Mesendoderm (in vitro differentiated cells): ENCODE measurements around the gene ZNF521.
A peak's percentile ranks its signal among the peaks of the same experiment; 100 is the strongest.

Experiments used
- DNase-seq: peaks from one replicate; pipeline ENCODE4 v3.0.0; 2013
- H2AK5ac ChIP-seq: 2 replicates; pipeline ENCODE4 v1.6.1; 2013; ENCODE audit warnings: low read length, inconsistent platforms
- H2BK120ac ChIP-seq: 2 replicates; pipeline ENCODE4 v1.6.1; 2013; ENCODE audit warnings: low read depth, mild to moderate bottlenecking, low read length, moderate library complexity, mixed read lengths
- H2BK15ac ChIP-seq: replicated peaks from 2 replicates; pipeline ENCODE4 v1.6.1; 2013; ENCODE audit warnings: low read depth, mild to moderate bottlenecking, moderate library complexity
- H2BK5ac ChIP-seq: 2 replicates; pipeline ENCODE4 v1.6.1; 2013; ENCODE audit warnings: low read length, inconsistent platforms
- H3K18ac ChIP-seq: 2 replicates; pipeline ENCODE4 v1.6.1; 2013; ENCODE audit warnings: mild to moderate bottlenecking, low read length, mixed read lengths
- H3K23ac ChIP-seq: one replicate; pipeline ENCODE4 v1.6.1; 2013; ENCODE audit warnings: low read length
- H3K27ac ChIP-seq: 2 replicates; pipeline ENCODE4 v1.5.1; 2013; ENCODE audit warnings: low read depth, mild to moderate bottlenecking, inconsistent platforms, low read length, moderate library complexity
- H3K27me3 ChIP-seq: 2 replicates; pipeline ENCODE4 v1.6.1; 2013; ENCODE audit warnings: low read length, control low read depth, mild to moderate bottlenecking, inconsistent platforms; ENCODE audit not compliant: insufficient read depth, poor library complexity
- H3K36me3 ChIP-seq: 2 replicates; pipeline ENCODE4 v1.6.1; 2013; ENCODE audit warnings: low read length, inconsistent platforms; ENCODE audit not compliant: control insufficient read depth, insufficient read depth
- H3K4ac ChIP-seq: one replicate; pipeline ENCODE4 v1.6.1; 2013; ENCODE audit warnings: low read depth, mild to moderate bottlenecking, low read length, moderate library complexity
- H3K4me1 ChIP-seq: 2 replicates; pipeline ENCODE4 v1.6.1; 2013; ENCODE audit warnings: low read depth, low read length, inconsistent platforms; ENCODE audit not compliant: control insufficient read depth
- H3K4me2 ChIP-seq: 2 replicates; pipeline ENCODE4 v1.6.1; 2013; ENCODE audit warnings: low read length
- H3K4me3 ChIP-seq: 2 replicates; pipeline ENCODE4 v1.5.1; 2013; ENCODE audit warnings: mild to moderate bottlenecking, low read length
- H3K56ac ChIP-seq: one replicate; pipeline ENCODE4 v1.6.1; 2013; ENCODE audit warnings: low read length
- H3K79me1 ChIP-seq: 2 replicates; pipeline ENCODE4 v1.6.1; 2013; ENCODE audit warnings: low read length, inconsistent platforms
- H3K79me2 ChIP-seq: 2 replicates; pipeline ENCODE4 v1.6.1; 2013; ENCODE audit warnings: mild to moderate bottlenecking, low read length; ENCODE audit not compliant: control insufficient read depth, insufficient read depth
- H3K9ac ChIP-seq: 2 replicates; pipeline ENCODE4 v1.6.1; 2013; ENCODE audit warnings: low read length, inconsistent platforms
- H4K5ac ChIP-seq: one replicate; pipeline ENCODE4 v1.6.1; 2013; ENCODE audit warnings: low read length
- H4K8ac ChIP-seq: one replicate; pipeline ENCODE4 v1.6.1; 2013; ENCODE audit warnings: low read depth, mild to moderate bottlenecking, control low read depth, low read length, moderate library complexity
- WGBS: extraction: QIAGEN DNeasy Blood & Tissue Kit; methylation state at CpG from one replicate; pipeline ENCODE4 v1.1.7; 2013; ENCODE audit warnings: low lambda C conversion rate, missing lambda C conversion rate; ENCODE audit not compliant: insufficient coverage; ENCODE audit errors: extremely low coverage; 5-methylcytosine and 5-hydroxymethylcytosine counted together

ZNF521 gene

DNA sequence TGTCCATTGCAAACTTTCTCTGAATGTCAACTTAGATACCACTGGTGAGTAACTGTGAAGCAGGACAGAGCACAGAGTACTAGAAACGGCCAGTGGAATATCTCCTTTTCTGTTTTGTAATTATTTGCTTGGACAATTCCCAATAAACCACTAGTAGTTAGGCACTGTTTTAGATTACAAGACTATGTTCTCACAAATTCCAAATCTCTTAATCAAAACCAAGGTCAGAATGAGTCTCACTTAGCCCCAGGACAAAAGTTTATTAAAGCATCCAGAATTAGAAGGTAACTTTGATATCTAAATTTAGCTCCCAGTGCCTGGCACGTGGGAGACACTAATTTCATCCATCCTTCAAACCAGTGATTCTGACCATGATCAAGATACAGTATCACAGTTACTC, 89.0 kb downstream of the ZNF521 start:
- no peak overlapping the region for H3K56ac ChIP-seq
- no peak overlapping the region for H4K5ac ChIP-seq
- no peak overlapping the region for H3K23ac ChIP-seq
- no peaks in the 10 kb centered on the region for H3K79me1 ChIP-seq
- no peaks in the 10 kb centered on the region for H3K79me2 ChIP-seq
- H4K8ac ChIP-seq = no peak overlapping the region
- no peak overlapping the region for H3K9ac ChIP-seq
- no peak overlapping the region for H3K27ac ChIP-seq
- no peak overlapping the region for H2BK15ac ChIP-seq
- H3K18ac ChIP-seq = no peak overlapping the region
- H2BK5ac ChIP-seq = no peak overlapping the region
- DNase-seq = no peak
- no peak overlapping the region for H3K4ac ChIP-seq
- WGBS = no CpG with 5 or more reads among the region's 2 CpGs
- H3K4me1 ChIP-seq = no peaks in the 10 kb centered on the region
- H3K36me3 ChIP-seq = no peaks in the 10 kb centered on the region
- H2AK5ac ChIP-seq = no peak overlapping the region
- H3K4me3 ChIP-seq = no peak overlapping the region
- no peak overlapping the region for H3K4me2 ChIP-seq
- no peaks in the 10 kb centered on the region for H3K27me3 ChIP-seq
- no peak overlapping the region for H2BK120ac ChIP-seq

DNA sequence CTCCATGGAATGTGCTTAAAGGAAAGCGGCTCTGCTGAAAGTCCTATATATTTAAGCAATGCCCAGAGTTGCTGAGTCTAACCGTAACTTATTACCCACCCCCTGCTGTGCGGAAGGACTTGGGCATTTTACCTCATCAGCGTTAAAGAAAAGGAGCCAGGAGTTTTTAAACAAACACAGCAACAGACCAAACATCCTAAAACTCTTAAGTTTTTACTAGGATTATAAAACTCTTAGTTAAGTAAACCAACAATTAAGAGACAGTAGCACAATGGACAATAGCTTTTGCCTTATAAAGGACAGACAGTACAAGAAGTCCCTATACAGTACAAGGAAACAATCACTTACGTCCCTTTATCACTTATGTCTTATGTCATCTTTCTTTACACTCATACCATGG, 90.2 kb downstream of the ZNF521 start:
- H2AK5ac ChIP-seq = no peak overlapping the region
- no peak overlapping the region for H4K5ac ChIP-seq
- no peak overlapping the region for H3K4me2 ChIP-seq
- no peaks in the 10 kb centered on the region for H3K4me1 ChIP-seq
- no peak overlapping the region for H3K4ac ChIP-seq
- no peaks in the 10 kb centered on the region for H3K36me3 ChIP-seq
- H3K79me2 ChIP-seq = no peaks in the 10 kb centered on the region
- no peak overlapping the region for H3K27ac ChIP-seq
- H3K56ac ChIP-seq = no peak overlapping the region
- no peaks in the 10 kb centered on the region for H3K27me3 ChIP-seq
- no peak overlapping the region for H2BK5ac ChIP-seq
- H2BK15ac ChIP-seq = no peak overlapping the region
- no peak overlapping the region for H2BK120ac ChIP-seq
- H3K9ac ChIP-seq = no peak overlapping the region
- no peak overlapping the region for H4K8ac ChIP-seq
- no peaks in the 10 kb centered on the region for H3K79me1 ChIP-seq
- H3K4me3 ChIP-seq = no peak overlapping the region
- H3K18ac ChIP-seq = no peak overlapping the region
- WGBS = no CpG with 5 or more reads among the region's 5 CpGs
- H3K23ac ChIP-seq = no peak overlapping the region
- no peak for DNase-seq

DNA sequence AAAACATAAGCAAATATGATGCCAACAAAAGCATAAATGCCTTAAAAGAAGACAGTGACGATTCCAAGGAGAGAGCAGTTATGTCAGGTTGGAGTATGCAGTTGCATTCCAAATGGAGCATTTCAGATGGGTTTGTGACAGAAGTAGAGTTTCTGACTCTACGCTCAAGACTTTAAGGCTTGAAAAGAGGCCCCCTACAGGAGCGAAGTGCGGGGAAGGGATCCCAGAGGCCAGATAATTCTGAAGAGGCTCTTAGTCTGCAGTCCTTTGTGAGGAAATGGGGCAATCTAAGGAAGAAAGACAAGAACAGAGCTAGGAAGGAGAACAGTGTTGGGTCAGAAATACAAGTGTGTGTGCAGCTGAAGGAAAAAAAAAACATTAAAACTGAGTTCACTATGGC, 95.5 kb downstream of the ZNF521 start:
- Histone ChIP-seq H3K4me3 (no peak overlapping the region), H3K79me2 (no peaks in the 10 kb centered on the region), H3K27ac (no peak overlapping the region), H3K4me2 (no peak overlapping the region), H3K4ac (no peak overlapping the region), H3K18ac (no peak overlapping the region), H4K5ac (no peak overlapping the region), H3K79me1 (no peaks in the 10 kb centered on the region), H2BK15ac (no peak overlapping the region), H2BK5ac (no peak overlapping the region), H3K56ac (no peak overlapping the region), H3K23ac (no peak overlapping the region), H4K8ac (no peak overlapping the region), H2AK5ac (no peak overlapping the region), H3K27me3 (no peaks in the 10 kb centered on the region), H3K36me3 (no peaks in the 10 kb centered on the region), H3K9ac (no peak overlapping the region), H2BK120ac (no peak overlapping the region), H3K4me1 (no peaks in the 10 kb centered on the region)
- whole genome bisulfite sequencing = no CpG with 5 or more reads among the region's 4 CpGs
- DNase-seq = peak; percentile 28

DNA sequence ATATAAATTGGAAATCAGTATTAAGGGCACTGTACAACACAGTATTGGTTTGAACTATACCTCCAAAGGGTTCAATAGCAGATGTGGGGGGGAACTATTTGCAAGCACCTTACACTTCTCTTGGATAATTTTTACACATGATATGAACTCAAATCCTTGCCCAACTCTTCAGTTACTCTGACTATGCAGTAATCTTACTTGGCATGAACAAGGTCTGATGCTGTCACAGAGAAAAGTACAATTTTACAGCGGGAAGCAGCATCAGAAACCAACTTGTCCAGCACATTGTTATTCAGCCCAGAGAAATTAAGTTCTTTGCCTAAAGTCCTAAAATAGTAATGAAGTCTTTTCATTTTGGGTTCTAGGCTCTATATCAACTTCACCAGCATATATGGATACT, 98.2 kb downstream of the ZNF521 start:
- no CpG with 5 or more reads among the region's 1 CpG for WGBS
- H2BK120ac ChIP-seq = no peak overlapping the region
- no peaks in the 10 kb centered on the region for H3K79me2 ChIP-seq

DNA sequence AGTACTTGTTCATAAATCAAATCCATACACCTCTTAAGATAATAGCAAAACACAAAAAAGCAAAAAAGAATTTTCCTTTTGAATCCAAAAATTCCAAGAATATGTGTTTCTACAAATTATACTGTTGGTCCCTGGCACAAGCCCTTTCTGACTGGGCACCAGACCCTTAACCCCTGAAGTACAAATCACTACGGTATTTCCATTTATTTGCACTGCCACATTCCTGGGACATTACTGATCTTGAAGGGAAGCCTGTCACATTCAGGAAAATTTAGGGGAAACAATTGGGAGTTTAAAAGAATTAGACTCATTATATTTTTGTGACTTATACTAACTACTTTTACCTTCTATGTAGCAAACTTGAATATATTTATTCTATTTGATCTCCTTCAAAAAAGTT, 98.8 kb downstream of the ZNF521 start:
- no peak overlapping the region for H3K23ac ChIP-seq
- H3K4ac ChIP-seq = no peak overlapping the region
- H3K36me3 ChIP-seq = no peaks in the 10 kb centered on the region
- peaks cover under 1% of the 10 kb centered on the region for H3K27me3 ChIP-seq
- H3K4me3 ChIP-seq = no peak overlapping the region
- no peaks in the 10 kb centered on the region for H3K79me1 ChIP-seq
- H3K56ac ChIP-seq = no peak overlapping the region
- H4K5ac ChIP-seq = no peak overlapping the region
- H3K27ac ChIP-seq = no peak overlapping the region
- H4K8ac ChIP-seq = no peak overlapping the region
- no peak overlapping the region for H3K9ac ChIP-seq
- H3K4me2 ChIP-seq = no peak overlapping the region
- DNase-seq = no peak
- no peak overlapping the region for H2BK5ac ChIP-seq
- H3K18ac ChIP-seq = no peak overlapping the region
- H3K79me2 ChIP-seq = no peaks in the 10 kb centered on the region
- no peak overlapping the region for H2BK15ac ChIP-seq
- no peak overlapping the region for H2AK5ac ChIP-seq
- no peaks in the 10 kb centered on the region for H3K4me1 ChIP-seq
- WGBS = no CpG with 5 or more reads among the region's 1 CpG
- H2BK120ac ChIP-seq = no peak overlapping the region

More for the DNA sequence above, 98.2 kb downstream of the ZNF521 start:
- H3K9ac ChIP-seq = no peak overlapping the region
- H3K18ac ChIP-seq = no peak overlapping the region
- no peak overlapping the region for H2BK15ac ChIP-seq
- H3K79me1 ChIP-seq = no peaks in the 10 kb centered on the region
- no peak overlapping the region for H3K4me3 ChIP-seq
- H2AK5ac ChIP-seq = no peak overlapping the region
- no peaks in the 10 kb centered on the region for H3K27me3 ChIP-seq
- H3K36me3 ChIP-seq = no peaks in the 10 kb centered on the region
- no peak overlapping the region for H3K4me2 ChIP-seq
- H4K8ac ChIP-seq = no peak overlapping the region
- H3K4me1 ChIP-seq = no peaks in the 10 kb centered on the region
- no peak overlapping the region for H3K4ac ChIP-seq
- H2BK5ac ChIP-seq = no peak overlapping the region
- no peak for DNase-seq
- H4K5ac ChIP-seq = no peak overlapping the region
- no peak overlapping the region for H3K27ac ChIP-seq
- H3K23ac ChIP-seq = no peak overlapping the region
- no peak overlapping the region for H3K56ac ChIP-seq

DNA sequence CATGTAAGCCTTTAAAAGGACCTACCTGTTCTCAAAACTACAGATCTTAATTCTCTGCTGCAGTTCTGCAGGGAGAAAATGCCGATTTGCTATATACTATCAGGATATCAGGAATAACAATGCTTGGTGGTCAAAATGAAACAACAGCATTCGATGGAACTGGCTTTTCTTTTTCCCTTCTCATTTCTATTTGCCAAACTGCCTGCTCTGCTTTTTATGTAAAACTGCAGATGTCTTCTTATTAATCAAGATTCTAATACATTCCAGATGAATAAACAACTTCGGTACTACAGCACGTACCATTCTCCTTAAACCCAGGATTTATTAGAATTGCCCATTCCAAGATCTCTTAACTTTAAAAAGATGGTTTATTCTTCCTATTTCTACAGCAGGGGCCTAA, 100.9 kb downstream of the ZNF521 start:
- H3K18ac ChIP-seq = no peak overlapping the region
- H2BK15ac ChIP-seq = no peak overlapping the region
- H4K5ac ChIP-seq = no peak overlapping the region
- peaks cover 2% of the 10 kb centered on the region for H3K27me3 ChIP-seq
- H4K8ac ChIP-seq = no peak overlapping the region
- no peak overlapping the region for H3K9ac ChIP-seq
- no peak overlapping the region for H3K4ac ChIP-seq
- DNase-seq = no peak
- H3K4me2 ChIP-seq = no peak overlapping the region
- no peak overlapping the region for H3K27ac ChIP-seq
- no peak overlapping the region for H3K23ac ChIP-seq
- no peaks in the 10 kb centered on the region for H3K79me1 ChIP-seq
- H3K56ac ChIP-seq = no peak overlapping the region
- no peaks in the 10 kb centered on the region for H3K79me2 ChIP-seq
- H2AK5ac ChIP-seq = no peak overlapping the region
- H2BK120ac ChIP-seq = no peak overlapping the region
- WGBS = no CpG with 5 or more reads among the region's 4 CpGs
- no peak overlapping the region for H3K4me3 ChIP-seq
- H3K4me1 ChIP-seq = no peaks in the 10 kb centered on the region
- no peak overlapping the region for H2BK5ac ChIP-seq
- H3K36me3 ChIP-seq = no peaks in the 10 kb centered on the region
